ENCODE results near the gene MYO10.

The MYO10 gene

GRCh38 chr5:16903480-16904300 lies 32.4 kb downstream of the MYO10 start:
- no peak for TF ChIP-seq CTCF (IDR thresholded peaks at IDR 0.05; ENCODE audit: insufficient read depth, low read length, poor library complexity, severe bottlenecking)
- no peak overlapping the region for H3K4me3 ChIP-seq (replicated peaks; ENCODE audit: low read depth, low read length)
- no peak for DNase-seq (ENCODE audit: extremely low read depth, insufficient read length)
- H3K36me3 ChIP-seq (ENCODE audit: control insufficient read depth, insufficient read depth, low read length): no peaks in the 10 kb centered on the region
- H3K27me3 ChIP-seq (replicated peaks; ENCODE audit: control insufficient read depth, insufficient read depth, low read length): no peaks in the 10 kb centered on the region

DNA sequence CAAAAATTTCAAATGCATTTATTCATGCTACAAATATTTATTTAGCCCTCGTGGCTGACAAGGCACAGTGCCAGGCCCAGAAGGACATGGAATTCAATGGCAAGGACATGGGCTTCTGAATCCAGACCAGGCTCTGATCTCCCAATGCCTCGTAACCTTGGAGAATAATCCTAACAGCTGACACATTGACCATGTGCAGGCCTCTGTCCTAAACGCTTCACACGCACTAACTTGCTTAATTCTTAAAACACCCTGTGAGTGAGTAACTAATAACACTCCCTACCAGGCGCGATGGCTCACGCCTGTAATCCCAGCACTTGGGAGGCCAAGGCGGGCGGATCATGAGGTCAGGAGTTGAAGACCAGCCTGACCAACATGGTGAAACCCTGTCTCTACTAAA lies 33.2 kb downstream of the MYO10 start:
- Histone ChIP-seq H3K4me3 (replicated peaks; ENCODE audit: low read depth, low read length) (no peak overlapping the region), H3K36me3 (ENCODE audit: control insufficient read depth, insufficient read depth, low read length) (no peaks in the 10 kb centered on the region), H3K27me3 (replicated peaks; ENCODE audit: control insufficient read depth, insufficient read depth, low read length) (no peaks in the 10 kb centered on the region)
- no peak for TF ChIP-seq CTCF (IDR thresholded peaks at IDR 0.05; ENCODE audit: insufficient read depth, low read length, poor library complexity, severe bottlenecking)
- DNase-seq (ENCODE audit: extremely low read depth, insufficient read length): no peak

GRCh38 chr5:16901021-16901644 lies 35.0 kb downstream of the MYO10 start:
- no peak for TF ChIP-seq CTCF (IDR thresholded peaks at IDR 0.05; ENCODE audit: insufficient read depth, low read length, poor library complexity, severe bottlenecking)
- no peak for DNase-seq (ENCODE audit: extremely low read depth, insufficient read length)
- Histone ChIP-seq H3K4me3 (replicated peaks; ENCODE audit: low read depth, low read length) (no peak overlapping the region), H3K36me3 (ENCODE audit: control insufficient read depth, insufficient read depth, low read length) (no peaks in the 10 kb centered on the region), H3K27me3 (replicated peaks; ENCODE audit: control insufficient read depth, insufficient read depth, low read length) (no peaks in the 10 kb centered on the region)

- H3K27me3 ChIP-seq (replicated peaks; ENCODE audit: control insufficient read depth, insufficient read depth, low read length): no peaks in the 10 kb centered on the region
- no peak overlapping the region for H3K4me3 ChIP-seq (replicated peaks; ENCODE audit: low read depth, low read length)
- no peak for TF ChIP-seq CTCF (IDR thresholded peaks at IDR 0.05; ENCODE audit: insufficient read depth, low read length, poor library complexity, severe bottlenecking)
- DNase-seq (ENCODE audit: extremely low read depth, insufficient read length): no peak
- H3K36me3 ChIP-seq (ENCODE audit: control insufficient read depth, insufficient read depth, low read length): no peaks in the 10 kb centered on the region
Measured at GRCh38 chr5:16899171-16899570, 36.9 kb downstream of the MYO10 start.

GRCh38 chr5:16897800-16898199 lies 38.3 kb downstream of the MYO10 start:
- no peak for DNase-seq (ENCODE audit: extremely low read depth, insufficient read length)
- H3K4me3 ChIP-seq (replicated peaks; ENCODE audit: low read depth, low read length): no peak overlapping the region
- no peaks in the 10 kb centered on the region for H3K27me3 ChIP-seq (replicated peaks; ENCODE audit: control insufficient read depth, insufficient read depth, low read length)
- H3K36me3 ChIP-seq (ENCODE audit: control insufficient read depth, insufficient read depth, low read length): no peaks in the 10 kb centered on the region
- no peak for TF ChIP-seq CTCF (IDR thresholded peaks at IDR 0.05; ENCODE audit: insufficient read depth, low read length, poor library complexity, severe bottlenecking)

Measured in GM06990 (cell line).